IgD-negative memory B cell (primary cell): Measurements from ENCODE around the gene NXPE3. TPM values are rescaled to one million over a fixed set of nuclear protein-coding genes. Genes with fewer than 3 reads are reported as not detected.

ENCODE experiments used
- H3K27ac Mint-ChIP-seq, 3 donors: one replicate each; pipeline ENCODE4 v1.8.0; 2020 to 2022; ENCODE audit warnings: mild to moderate bottlenecking in 3 of 3, mixed read lengths in 3 of 3, moderate library complexity in 1 of 3
- H3K27me3 Mint-ChIP-seq: one replicate; pipeline ENCODE4 v1.8.0; 2021; ENCODE audit warnings: mixed read lengths
- H3K36me3 Mint-ChIP-seq: one replicate; pipeline ENCODE4 v1.8.0; 2020; ENCODE audit warnings: mild to moderate bottlenecking, mixed read lengths
- H3K4me1 Mint-ChIP-seq, 3 donors: one replicate each; pipeline ENCODE4 v1.8.0; 2020 to 2022; ENCODE audit warnings: mixed read lengths in 3 of 3, mild to moderate bottlenecking in 1 of 3
- H3K4me3 Mint-ChIP-seq, 4 donors: one replicate each; pipeline ENCODE4 v1.8.0; 2020 to 2022; ENCODE audit warnings: mild to moderate bottlenecking in 4 of 4, mixed read lengths in 4 of 4, moderate library complexity in 3 of 4
- H3K9me3 Mint-ChIP-seq, 3 donors: one replicate each; pipeline ENCODE4 v1.8.0; 2020 to 2021; ENCODE audit warnings: mixed read lengths in 3 of 3, mild to moderate bottlenecking in 1 of 3
- polyA plus RNA-seq: library from polyadenylated mRNA; unstranded; fragments of 300-500 nt; fragmentation: Illumina TruSeq; gene quantifications from one replicate; pipeline ENCODE4 v1.2.3, GENCODE V29; 2021

Gene NXPE3
- polyA plus RNA-seq, 1 donor from 2014 or later: 30.4 TPM

DNA sequence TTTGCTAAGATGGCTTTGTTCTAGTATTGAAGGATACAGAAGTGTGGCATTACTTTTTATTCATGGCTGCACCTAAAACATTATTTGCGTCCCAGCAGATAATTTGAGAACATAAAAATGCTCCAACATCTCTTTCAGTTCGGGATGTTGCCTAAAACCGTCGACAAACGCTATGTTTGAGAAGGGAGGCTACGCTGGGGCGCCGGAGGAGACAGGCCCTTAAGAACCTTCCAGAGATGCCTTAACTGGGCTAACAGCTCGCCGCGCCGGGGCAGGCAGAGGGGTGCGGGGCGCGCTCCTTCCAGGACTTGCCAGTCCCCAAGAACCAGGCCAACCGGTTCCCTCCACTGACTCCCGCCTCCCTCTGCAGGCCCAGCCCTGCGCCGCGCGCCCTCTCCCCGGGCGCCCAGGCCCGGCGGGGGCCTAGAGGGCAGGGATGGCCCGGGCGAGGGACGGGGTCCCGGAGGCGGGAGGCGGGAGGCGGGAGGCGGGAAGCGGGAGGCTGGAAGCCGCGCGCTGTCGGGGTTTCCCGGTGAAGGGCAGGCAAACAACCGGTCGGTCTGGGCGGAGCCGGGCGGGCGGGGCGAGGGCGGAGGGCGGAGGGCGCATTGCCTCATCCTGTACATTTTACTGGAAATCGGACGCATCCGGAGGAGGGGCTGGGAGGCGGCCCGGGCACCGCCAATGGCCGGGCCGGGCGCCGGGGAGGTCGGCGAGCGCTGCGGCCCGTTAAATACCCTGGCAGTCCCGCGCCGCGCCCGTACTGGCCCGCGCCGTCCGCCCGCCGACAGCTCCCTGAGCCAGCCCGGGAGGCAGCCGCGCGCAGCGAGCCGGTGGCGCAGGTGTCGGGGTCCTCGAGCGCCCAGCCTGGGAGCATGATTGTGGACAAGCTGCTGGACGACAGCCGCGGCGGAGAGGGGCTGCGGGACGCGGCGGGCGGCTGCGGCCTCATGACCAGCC lies 70.0 kb downstream of the NXPE3 start, which contains the start of gene NFKBIZ:
Gene NFKBIZ (plus strand): TSS at position 761 of the 960 bp plus-strand sequence. CDS start 115 bp downstream, at position 876.
- H3K4me3 Mint-ChIP-seq: peak within 1 kb of the TSS; percentile 97 to 99 (median 98)
- no peaks in the 10 kb centered on the region for H3K9me3 Mint-ChIP-seq
- H3K4me1 Mint-ChIP-seq: peaks cover 23 to 51% (median 50%) of the 10 kb centered on the region in 3 donors
- peak within 1 kb of the TSS; percentile 97 to 99 (median 97) for H3K27ac Mint-ChIP-seq
- H3K27me3 Mint-ChIP-seq: no peaks in the 10 kb centered on the region
- peaks cover 6% of the 10 kb centered on the region for H3K36me3 Mint-ChIP-seq

DNA sequence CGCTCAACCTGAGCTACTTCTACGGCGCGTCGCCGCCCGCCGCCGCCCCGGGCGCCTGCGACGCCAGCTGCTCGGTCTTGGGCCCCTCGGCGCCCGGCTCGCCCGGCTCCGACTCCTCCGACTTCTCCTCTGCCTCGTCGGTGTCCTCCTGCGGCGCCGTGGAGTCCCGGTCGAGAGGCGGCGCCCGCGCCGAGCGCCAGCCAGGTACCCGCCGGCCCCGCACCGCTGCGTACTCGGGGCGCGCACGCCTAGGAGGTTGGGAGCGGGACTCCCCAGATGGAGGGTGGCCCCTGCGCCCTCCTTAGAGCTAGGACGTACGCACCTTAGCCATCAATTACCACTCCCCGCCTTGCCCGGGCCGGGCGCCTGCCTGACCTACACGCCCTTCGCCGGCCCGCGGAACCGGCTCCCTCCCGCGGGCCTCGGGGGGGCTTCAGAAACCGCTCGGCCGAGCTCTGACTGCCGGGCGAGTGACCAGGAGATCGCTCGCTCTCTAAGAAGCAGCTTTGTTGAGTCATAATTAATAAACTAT lies 70.8 kb downstream of the NXPE3 start:
- H3K27ac Mint-ChIP-seq: peak overlapping the region; percentile 96 to 99 (median 97)

DNA sequence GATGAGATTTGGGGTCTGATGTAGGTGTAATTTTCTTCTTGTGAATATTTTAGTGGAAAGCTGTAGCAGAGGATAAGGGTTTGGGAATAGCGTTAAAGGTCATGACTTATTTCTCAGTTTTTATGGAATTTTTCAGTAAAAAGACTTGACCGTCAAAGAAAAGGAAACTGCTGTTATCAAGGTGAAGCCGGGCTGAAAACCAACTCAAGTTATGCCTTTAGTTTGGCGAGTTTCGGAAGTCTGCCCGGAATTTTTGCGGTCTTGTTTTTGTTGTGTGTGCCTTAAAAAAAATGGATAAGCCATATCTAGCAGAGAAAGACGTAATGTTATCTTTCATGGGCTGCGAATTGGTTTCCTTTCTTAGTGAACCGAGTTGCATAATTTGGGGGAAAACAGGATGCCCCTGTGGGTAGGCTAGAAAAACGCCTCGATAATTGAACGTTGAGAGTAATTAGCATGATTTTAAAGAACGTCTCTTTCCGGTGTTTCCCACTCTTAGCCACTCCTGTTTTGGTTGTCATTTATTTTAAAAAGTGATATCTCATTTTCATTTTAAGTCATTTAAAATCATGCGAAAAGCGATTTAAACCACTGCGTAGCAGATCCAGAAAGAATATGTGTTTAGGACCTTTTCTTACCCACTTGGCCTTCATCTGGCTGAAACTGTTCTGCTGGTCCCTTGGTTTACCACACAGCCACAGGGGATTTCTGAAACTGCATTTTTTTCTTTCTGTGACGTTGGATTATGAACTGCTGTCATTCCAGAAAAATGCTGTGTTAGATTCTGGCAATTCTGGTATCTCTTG lies 71.4 kb downstream of the NXPE3 start:
- peak overlapping the region; percentile 96 to 99 (median 97) for H3K27ac Mint-ChIP-seq

More for the DNA sequence above, 70.8 kb downstream of the NXPE3 start:
- Mint-ChIP-seq H3K9me3 (no peaks in the 10 kb centered on the region), H3K36me3 (peaks cover 6% of the 10 kb centered on the region), H3K4me3 (peak overlapping the region; percentile 97 to 99 (median 98)), H3K4me1 (peaks cover 20 to 49% (median 46%) of the 10 kb centered on the region in 3 donors), H3K27me3 (no peaks in the 10 kb centered on the region)

DNA sequence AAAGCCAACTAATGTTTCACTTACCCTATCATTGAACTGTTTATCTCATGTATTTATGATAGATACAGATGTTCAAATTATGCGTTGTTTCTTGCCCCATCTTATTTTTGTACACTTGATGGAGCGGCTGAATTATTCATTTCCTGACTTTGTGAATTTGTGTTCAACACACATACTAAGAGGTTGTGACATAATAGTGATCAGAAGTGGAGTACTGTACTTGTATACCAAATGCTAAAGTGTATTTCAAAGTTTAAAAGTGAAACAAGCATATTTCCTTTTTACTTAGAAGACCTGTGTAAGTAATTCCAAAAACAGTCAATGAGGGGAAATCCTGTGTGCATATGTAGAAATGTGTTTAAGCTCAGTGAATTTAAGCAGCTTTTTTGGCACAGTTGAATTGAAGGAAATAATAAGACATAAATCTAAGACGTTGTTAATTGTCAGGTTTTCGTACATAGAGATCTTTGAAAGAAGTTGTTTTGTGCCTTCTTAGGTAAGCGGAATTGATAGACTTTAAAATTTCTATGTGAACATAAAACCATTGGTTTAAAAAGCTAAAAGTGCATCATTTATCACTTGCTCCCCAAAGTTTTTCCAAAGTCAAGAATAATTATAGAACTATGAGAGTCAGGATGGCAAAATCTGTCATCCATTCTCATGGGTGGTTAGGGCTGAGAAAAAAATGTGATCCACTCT lies 72.2 kb downstream of the NXPE3 start:
- Mint-ChIP-seq H3K4me3 (peak overlapping the region; percentile 97 to 99 (median 98)), H3K36me3 (peaks cover 4% of the 10 kb centered on the region), H3K9me3 (no peaks in the 10 kb centered on the region), H3K4me1 (peaks cover 23 to 51% (median 45%) of the 10 kb centered on the region in 3 donors), H3K27me3 (no peaks in the 10 kb centered on the region), H3K27ac (peak overlapping the region; percentile 96 to 99 (median 97))

More for the DNA sequence above, 71.4 kb downstream of the NXPE3 start:
- Mint-ChIP-seq H3K9me3 (no peaks in the 10 kb centered on the region), H3K4me3 (peak overlapping the region; percentile 97 to 99 (median 98)), H3K36me3 (peaks cover 6% of the 10 kb centered on the region), H3K4me1 (peaks cover 23 to 53% (median 49%) of the 10 kb centered on the region in 3 donors), H3K27me3 (no peaks in the 10 kb centered on the region)

DNA sequence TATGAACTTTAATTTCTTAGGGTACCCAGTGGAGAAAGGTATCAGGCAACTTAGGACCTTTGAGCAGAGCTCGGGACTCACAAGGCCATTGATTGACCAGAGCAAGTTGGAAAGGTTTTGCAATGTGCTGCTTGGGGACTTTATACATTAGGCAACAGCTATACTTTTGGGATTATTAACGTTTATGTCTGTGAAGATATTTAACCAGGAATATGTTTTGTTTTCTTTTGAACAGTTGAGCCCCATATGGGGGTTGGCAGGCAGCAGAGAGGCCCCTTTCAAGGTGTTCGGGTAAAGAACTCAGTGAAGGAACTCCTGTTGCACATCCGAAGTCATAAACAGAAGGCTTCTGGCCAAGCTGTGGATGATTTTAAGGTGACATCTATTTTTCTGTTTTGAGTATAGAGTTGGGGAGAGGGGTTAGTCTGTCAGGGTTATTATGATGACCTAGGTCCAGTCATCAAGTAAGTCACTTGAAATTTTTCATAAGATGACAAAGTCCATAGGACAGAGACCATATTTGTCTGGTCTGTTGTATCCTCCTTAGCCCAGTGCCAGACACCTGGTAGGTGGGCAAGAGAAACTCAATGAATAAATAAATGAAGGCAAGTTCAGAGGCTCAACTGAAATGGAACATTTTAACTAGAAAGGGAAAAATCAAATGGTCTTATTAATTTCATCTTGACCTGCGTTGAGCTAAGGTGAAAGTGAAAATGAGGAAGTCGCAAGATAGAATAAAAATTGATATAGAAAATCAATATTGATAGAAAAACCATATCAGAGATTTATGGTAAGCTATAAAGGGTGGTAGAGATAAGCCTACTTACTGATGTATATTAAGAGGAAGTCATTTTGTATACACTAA lies 73.1 kb downstream of the NXPE3 start:
- peaks cover 4% of the 10 kb centered on the region for H3K36me3 Mint-ChIP-seq
- H3K27ac Mint-ChIP-seq: peak overlapping the region; percentile 96 to 99 (median 97)
- H3K27me3 Mint-ChIP-seq: no peaks in the 10 kb centered on the region
- H3K9me3 Mint-ChIP-seq: no peaks in the 10 kb centered on the region
- peak overlapping the region; percentile 97 to 99 (median 98) for H3K4me3 Mint-ChIP-seq
- peaks cover 23 to 48% (median 45%) of the 10 kb centered on the region in 3 donors for H3K4me1 Mint-ChIP-seq

DNA sequence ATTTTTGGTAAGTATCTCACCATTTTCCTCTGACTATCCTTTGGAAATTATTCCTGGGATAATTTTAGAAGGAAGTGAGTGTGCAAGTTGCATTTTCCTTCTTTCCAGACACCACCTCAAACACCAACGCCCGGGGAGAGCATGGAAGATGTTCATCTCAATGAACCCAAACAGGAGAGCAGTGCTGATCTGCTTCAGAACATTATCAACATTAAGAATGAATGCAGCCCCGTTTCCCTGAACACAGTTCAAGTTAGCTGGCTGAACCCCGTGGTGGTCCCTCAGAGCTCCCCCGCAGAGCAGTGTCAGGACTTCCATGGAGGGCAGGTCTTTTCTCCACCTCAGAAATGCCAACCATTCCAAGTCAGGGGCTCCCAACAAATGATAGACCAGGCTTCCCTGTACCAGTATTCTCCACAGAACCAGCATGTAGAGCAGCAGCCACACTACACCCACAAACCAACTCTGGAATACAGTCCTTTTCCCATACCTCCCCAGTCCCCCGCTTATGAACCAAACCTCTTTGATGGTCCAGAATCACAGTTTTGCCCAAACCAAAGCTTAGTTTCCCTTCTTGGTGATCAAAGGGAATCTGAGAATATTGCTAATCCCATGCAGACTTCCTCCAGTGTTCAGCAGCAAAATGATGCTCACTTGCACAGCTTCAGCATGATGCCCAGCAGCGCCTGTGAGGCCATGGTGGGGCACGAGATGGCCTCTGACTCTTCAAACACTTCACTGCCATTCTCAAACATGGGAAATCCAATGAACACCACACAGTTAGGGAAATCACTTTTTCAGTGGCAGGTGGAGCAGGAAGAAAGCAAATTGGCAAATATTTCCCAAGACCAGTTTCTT lies 74.2 kb downstream of the NXPE3 start:
- Mint-ChIP-seq H3K4me1 (peaks cover 20 to 47% (median 44%) of the 10 kb centered on the region in 3 donors), H3K27ac (peak overlapping the region; percentile 39 to 99 (median 97)), H3K4me3 (peak overlapping the region in 2 of 4 donors; percentile 4 to 43), H3K9me3 (no peaks in the 10 kb centered on the region), H3K27me3 (no peaks in the 10 kb centered on the region), H3K36me3 (peaks cover 9% of the 10 kb centered on the region)

DNA sequence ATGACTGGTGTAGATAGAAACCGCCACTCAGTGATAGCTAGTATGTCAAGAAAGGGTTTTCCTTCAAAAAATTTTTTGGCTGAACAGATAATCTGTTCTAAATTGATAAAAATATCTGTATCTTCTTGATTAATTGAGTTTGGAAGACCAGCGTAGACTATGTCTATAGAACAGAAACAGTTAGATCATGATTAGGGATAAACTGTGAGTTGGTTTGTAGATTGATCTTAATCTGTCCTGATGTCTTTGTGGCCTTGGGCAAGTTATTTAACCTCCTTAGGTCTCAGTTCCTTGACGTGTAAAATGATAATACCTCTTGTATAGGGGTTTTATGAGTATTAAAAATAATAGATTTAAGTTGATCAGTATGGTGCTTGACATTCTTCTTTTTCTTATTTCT lies 75.0 kb downstream of the NXPE3 start:
- no peaks in the 10 kb centered on the region for H3K27me3 Mint-ChIP-seq
- H3K27ac Mint-ChIP-seq: peak overlapping the region in 2 of 3 donors; percentile 24 to 36
- H3K4me1 Mint-ChIP-seq: peaks cover 21 to 48% (median 47%) of the 10 kb centered on the region in 3 donors
- H3K9me3 Mint-ChIP-seq: peaks cover 0 to under 1% (median 0%) of the 10 kb centered on the region in 3 donors
- H3K4me3 Mint-ChIP-seq: no peak overlapping the region
- H3K36me3 Mint-ChIP-seq: peaks cover 13% of the 10 kb centered on the region

DNA sequence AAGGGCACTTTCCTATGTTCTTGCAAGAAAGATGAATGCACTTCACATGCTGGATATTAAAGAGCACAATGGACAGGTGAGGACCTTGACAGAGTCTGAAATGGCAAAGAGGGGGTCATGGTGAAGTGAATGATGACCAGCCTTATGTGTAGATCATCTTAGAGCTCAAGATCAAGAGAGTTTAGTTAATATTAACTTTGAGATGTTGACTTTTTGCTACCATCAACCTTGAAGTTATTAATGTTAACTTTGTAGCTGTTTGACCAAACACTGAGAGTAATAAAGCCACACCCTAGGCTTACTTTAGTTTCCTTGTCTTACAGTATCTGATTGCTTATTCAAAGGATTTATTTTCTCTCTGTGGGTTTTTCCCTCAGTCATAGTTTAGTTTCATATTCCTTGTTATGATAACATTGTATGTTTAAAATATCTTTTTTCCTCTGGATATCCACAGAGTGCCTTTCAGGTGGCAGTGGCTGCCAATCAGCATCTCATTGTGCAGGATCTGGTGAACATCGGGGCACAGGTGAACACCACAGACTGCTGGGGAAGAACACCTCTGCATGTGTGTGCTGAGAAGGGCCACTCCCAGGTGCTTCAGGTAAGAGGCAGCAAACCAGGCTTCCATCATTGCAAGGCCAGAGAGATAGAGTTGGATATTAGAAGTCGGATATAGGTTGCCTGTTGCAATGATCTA lies 75.7 kb downstream of the NXPE3 start:
- Mint-ChIP-seq H3K9me3 (peaks cover 0 to 1% (median 0%) of the 10 kb centered on the region in 3 donors), H3K27ac (peak overlapping the region; percentile 32 to 64 (median 62)), H3K27me3 (no peaks in the 10 kb centered on the region), H3K36me3 (peaks cover 20% of the 10 kb centered on the region), H3K4me1 (peaks cover 24 to 56% (median 47%) of the 10 kb centered on the region in 3 donors), H3K4me3 (peak overlapping the region in 1 of 4 donors; percentile 1)

DNA sequence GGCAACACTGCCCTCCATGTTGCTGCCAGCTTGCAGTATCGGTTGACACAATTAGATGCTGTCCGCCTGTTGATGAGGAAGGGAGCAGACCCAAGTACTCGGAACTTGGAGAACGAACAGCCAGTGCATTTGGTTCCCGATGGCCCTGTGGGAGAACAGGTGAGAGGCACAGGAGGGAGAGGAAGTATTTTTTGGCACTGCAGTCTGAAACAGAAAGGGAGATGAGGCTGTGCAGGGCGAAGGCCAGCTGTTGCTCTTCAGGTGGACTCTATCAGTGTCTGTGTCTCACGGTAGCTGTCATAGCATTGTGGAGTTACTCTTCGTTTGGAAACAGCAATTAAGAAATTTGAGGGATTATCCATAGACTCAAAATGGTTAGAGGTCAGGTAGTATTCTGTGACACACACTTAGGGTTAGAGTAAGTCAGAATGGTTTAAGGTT lies 78.3 kb downstream of the NXPE3 start:
- H3K27ac Mint-ChIP-seq: peak overlapping the region in 1 of 3 donors; percentile 25
- H3K4me3 Mint-ChIP-seq: no peak overlapping the region
- H3K27me3 Mint-ChIP-seq: no peaks in the 10 kb centered on the region
- H3K36me3 Mint-ChIP-seq: peaks cover 21% of the 10 kb centered on the region
- H3K9me3 Mint-ChIP-seq: peaks cover 0 to 1% (median 0%) of the 10 kb centered on the region in 3 donors
- H3K4me1 Mint-ChIP-seq: peaks cover 29 to 55% (median 49%) of the 10 kb centered on the region in 3 donors

DNA sequence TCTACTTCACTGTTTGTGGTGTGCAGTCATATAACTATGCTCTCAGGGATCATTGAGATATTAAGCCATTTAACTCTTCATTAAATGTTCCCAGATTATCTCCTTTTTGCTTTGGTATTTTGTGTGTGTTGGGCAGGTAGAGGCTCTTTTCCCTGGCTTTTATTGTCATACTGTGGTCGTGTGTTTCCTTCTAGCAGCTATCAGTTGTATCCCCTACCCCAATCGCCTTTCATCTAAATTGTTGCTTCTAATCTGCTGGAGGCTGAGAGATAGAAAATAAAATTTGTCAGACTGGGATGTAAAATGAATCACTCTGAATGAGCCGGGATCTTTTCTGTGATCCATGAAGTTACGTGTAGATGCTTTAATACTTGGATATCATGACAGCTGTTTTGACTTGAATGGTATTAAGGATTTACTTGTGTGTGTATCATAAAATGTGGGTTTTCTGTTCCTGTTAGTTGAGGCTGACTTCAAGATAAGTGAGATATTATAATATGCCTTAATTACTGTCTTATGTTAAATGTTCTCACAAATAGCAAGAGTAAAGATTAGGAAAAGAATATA lies 79.5 kb downstream of the NXPE3 start:
- H3K27ac Mint-ChIP-seq: peak overlapping the region in 1 of 3 donors; percentile 80
- peak overlapping the region in 1 of 4 donors; percentile 38 for H3K4me3 Mint-ChIP-seq
- H3K9me3 Mint-ChIP-seq: peaks cover 0 to 1% (median 0%) of the 10 kb centered on the region in 3 donors
- peaks cover 18% of the 10 kb centered on the region for H3K36me3 Mint-ChIP-seq
- H3K4me1 Mint-ChIP-seq: peaks cover 28 to 51% (median 44%) of the 10 kb centered on the region in 3 donors
- no peaks in the 10 kb centered on the region for H3K27me3 Mint-ChIP-seq

DNA sequence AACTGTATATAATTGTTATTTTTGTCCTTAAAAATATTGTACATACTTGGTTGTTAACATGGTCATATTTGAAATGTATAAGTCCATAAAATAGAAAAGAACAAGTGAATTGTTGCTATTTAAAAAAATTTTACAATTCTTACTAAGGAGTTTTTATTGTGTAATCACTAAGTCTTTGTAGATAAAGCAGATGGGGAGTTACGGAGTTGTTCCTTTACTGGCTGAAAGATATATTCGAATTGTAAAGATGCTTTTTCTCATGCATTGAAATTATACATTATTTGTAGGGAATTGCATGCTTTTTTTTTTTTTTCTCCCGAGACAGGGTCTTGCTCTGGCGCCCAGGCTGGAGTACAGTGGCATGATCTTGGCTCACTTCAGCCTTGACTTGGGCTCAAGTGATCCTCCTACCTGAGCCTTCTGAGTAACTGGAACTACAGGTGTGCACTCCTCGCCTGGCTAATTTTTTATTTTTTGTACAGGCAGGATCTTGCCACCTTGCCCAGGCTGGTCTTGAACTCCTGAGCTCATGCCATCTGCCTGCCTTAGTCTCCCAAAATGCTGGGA lies 81.0 kb downstream of the NXPE3 start:
- peaks cover 29 to 51% (median 38%) of the 10 kb centered on the region in 3 donors for H3K4me1 Mint-ChIP-seq
- H3K27ac Mint-ChIP-seq: no peak overlapping the region
- H3K27me3 Mint-ChIP-seq: no peaks in the 10 kb centered on the region
- peaks cover 17% of the 10 kb centered on the region for H3K36me3 Mint-ChIP-seq
- peaks cover 0 to 1% (median 0%) of the 10 kb centered on the region in 3 donors for H3K9me3 Mint-ChIP-seq
- peak overlapping the region in 1 of 4 donors; percentile 47 for H3K4me3 Mint-ChIP-seq
